Measurements from ENCODE around the gene SYNDIG1. TPM values are rescaled to one million over a fixed set of nuclear protein-coding genes. Genes with fewer than 3 reads are reported as not detected.

SYNDIG1 gene
- total RNA-seq, 2 experiments from 2014 or later, result not detected

- Histone ChIP-seq H3K27ac (ENCODE audit: low read depth, low read length, poor library complexity, severe bottlenecking) (no peak overlapping the region), H3K79me2 (ENCODE audit: insufficient read depth, low read depth, low read length) (no peaks in the 10 kb centered on the region), H3K4me3 (ENCODE audit: low read depth, low read length, poor library complexity, severe bottlenecking) (no peak overlapping the region), H3K9me2 (ENCODE audit: insufficient read depth, low read length) (no peaks in the 10 kb centered on the region), H3K4me1 (ENCODE audit: insufficient read depth, low read length, poor library complexity, severe bottlenecking) (no peaks in the 10 kb centered on the region), H3K36me3 (ENCODE audit: insufficient read depth, low read length) (no peaks in the 10 kb centered on the region), H4K20me1 (ENCODE audit: insufficient read depth, low read length) (no peaks in the 10 kb centered on the region), H3K4me2 (ENCODE audit: low read length) (no peak overlapping the region), H3K9me3 (ENCODE audit: low read length) (no peaks in the 10 kb centered on the region), H2AFZ (ENCODE audit: low read length) (no peak overlapping the region)
- no TSS peak for BruUV-seq (replicated peaks)
- ChIA-PET POLR2A (no interaction called here), CTCF (ENCODE audit: unreplicated experiment) (no interaction called here)
- intact Hi-C loops (cut with micrococcal nuclease; ENCODE audit: unreplicated experiment), result no loop called here
- no peak for DNase-seq (ENCODE audit: low spot score)
- TF ChIP-seq, protein P1, sequence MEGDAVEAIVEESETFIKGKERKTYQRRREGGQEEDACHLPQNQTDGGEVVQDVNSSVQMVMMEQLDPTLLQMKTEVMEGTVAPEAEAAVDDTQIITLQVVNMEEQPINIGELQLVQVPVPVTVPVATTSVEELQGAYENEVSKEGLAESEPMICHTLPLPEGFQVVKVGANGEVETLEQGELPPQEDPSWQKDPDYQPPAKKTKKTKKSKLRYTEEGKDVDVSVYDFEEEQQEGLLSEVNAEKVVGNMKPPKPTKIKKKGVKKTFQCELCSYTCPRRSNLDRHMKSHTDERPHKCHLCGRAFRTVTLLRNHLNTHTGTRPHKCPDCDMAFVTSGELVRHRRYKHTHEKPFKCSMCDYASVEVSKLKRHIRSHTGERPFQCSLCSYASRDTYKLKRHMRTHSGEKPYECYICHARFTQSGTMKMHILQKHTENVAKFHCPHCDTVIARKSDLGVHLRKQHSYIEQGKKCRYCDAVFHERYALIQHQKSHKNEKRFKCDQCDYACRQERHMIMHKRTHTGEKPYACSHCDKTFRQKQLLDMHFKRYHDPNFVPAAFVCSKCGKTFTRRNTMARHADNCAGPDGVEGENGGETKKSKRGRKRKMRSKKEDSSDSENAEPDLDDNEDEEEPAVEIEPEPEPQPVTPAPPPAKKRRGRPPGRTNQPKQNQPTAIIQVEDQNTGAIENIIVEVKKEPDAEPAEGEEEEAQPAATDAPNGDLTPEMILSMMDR (conservative IDR thresholded peaks at IDR 0.05; ENCODE audit: low read length), result no peak
- no peak for TF ChIP-seq EZH2phosphoT487 (IDR thresholded peaks at IDR 0.05; ENCODE audit: borderline replicate concordance, low read depth, low read length)
Measured at GRCh38 chr20:24452498-24453127, 16.8 kb upstream of the SYNDIG1 start.

- no peak for TF ChIP-seq EZH2phosphoT487 (IDR thresholded peaks at IDR 0.05; ENCODE audit: borderline replicate concordance, low read depth, low read length)
- H3K79me2 ChIP-seq (ENCODE audit: insufficient read depth, low read depth, low read length), result no peaks in the 10 kb centered on the region
- CTCF ChIA-PET (ENCODE audit: unreplicated experiment), result no interaction called here
- no peak overlapping the region for H3K4me2 ChIP-seq (ENCODE audit: low read length)
- no peaks in the 10 kb centered on the region for H3K9me3 ChIP-seq (ENCODE audit: low read length)
- no TSS peak for BruUV-seq (replicated peaks)
- DNase-seq (ENCODE audit: low spot score), result no peak
- H3K27ac ChIP-seq (ENCODE audit: low read depth, low read length, poor library complexity, severe bottlenecking), result no peak overlapping the region
- intact Hi-C loops (cut with micrococcal nuclease; ENCODE audit: unreplicated experiment), result no loop called here
- no peaks in the 10 kb centered on the region for H4K20me1 ChIP-seq (ENCODE audit: insufficient read depth, low read length)
- no peaks in the 10 kb centered on the region for H3K36me3 ChIP-seq (ENCODE audit: insufficient read depth, low read length)
- no peaks in the 10 kb centered on the region for H3K9me2 ChIP-seq (ENCODE audit: insufficient read depth, low read length)
- no peak overlapping the region for H2AFZ ChIP-seq (ENCODE audit: low read length)
- POLR2A ChIA-PET, result no interaction called here
- H3K4me1 ChIP-seq (ENCODE audit: insufficient read depth, low read length, poor library complexity, severe bottlenecking), result no peaks in the 10 kb centered on the region
- H3K4me3 ChIP-seq (ENCODE audit: low read depth, low read length, poor library complexity, severe bottlenecking), result no peak overlapping the region
Measured at GRCh38 chr20:24453869-24454268, 15.6 kb upstream of the SYNDIG1 start.

DNA sequence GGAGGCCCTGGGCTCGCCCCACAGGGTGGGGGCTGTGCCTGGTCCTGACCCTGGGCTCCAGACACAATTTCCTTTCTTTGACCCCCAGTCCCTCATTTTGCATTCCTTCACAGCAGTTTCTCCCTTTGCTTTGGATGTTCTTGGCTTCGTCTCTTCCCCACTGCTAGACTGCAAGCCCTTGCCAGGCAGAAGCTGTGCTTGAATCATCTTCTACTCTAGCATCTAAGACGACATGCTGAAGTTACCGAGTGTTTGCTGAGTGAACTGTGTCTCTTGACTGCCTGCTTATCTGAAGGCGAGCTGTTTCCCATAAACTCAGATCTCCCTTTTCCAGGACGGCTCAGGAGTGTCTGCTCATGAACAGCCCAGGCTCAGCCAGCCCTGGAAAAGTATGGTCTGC, 14.3 kb upstream of the SYNDIG1 start:
- no peaks in the 10 kb centered on the region for H3K9me2 ChIP-seq (ENCODE audit: insufficient read depth, low read length)
- BruUV-seq (replicated peaks), result no TSS peak
- no peak overlapping the region for H2AFZ ChIP-seq (ENCODE audit: low read length)

More for the DNA sequence above, 14.3 kb upstream of the SYNDIG1 start:
- DNase-seq (ENCODE audit: low spot score), result no peak
- no peaks in the 10 kb centered on the region for H3K79me2 ChIP-seq (ENCODE audit: insufficient read depth, low read depth, low read length)
- ChIA-PET POLR2A (no interaction called here), CTCF (ENCODE audit: unreplicated experiment) (no interaction called here)
- no peaks in the 10 kb centered on the region for H3K9me3 ChIP-seq (ENCODE audit: low read length)
- intact Hi-C loops (cut with micrococcal nuclease; ENCODE audit: unreplicated experiment), result no loop called here
- H3K4me1 ChIP-seq (ENCODE audit: insufficient read depth, low read length, poor library complexity, severe bottlenecking), result no peaks in the 10 kb centered on the region
- no peak for TF ChIP-seq EZH2phosphoT487 (IDR thresholded peaks at IDR 0.05; ENCODE audit: borderline replicate concordance, low read depth, low read length)
- TF ChIP-seq, protein P1 (conservative IDR thresholded peaks at IDR 0.05; ENCODE audit: low read length), result no peak
- no peak overlapping the region for H3K27ac ChIP-seq (ENCODE audit: low read depth, low read length, poor library complexity, severe bottlenecking)
- no peaks in the 10 kb centered on the region for H3K36me3 ChIP-seq (ENCODE audit: insufficient read depth, low read length)
- no peaks in the 10 kb centered on the region for H4K20me1 ChIP-seq (ENCODE audit: insufficient read depth, low read length)
- no peak overlapping the region for H3K4me3 ChIP-seq (ENCODE audit: low read depth, low read length, poor library complexity, severe bottlenecking)
- no peak overlapping the region for H3K4me2 ChIP-seq (ENCODE audit: low read length)
